ENCODE measurements around the gene SCN4A.
"Not testable (repeated sequence)": the region's sequence is repeated elsewhere in the genome, so short reads cannot be mapped to it uniquely, and the experiment has no call there.

GRCh38 chr17:63909586-63909985, 63.1 kb downstream of the SCN4A start:
- TF ChIP-seq CTCF, POLR2AphosphoS5 (IDR thresholded peaks at IDR 0.05): not testable (repeated sequence)

Measured in esophagus muscularis mucosa (tissue), 3 donors.